Endothelial cell (in vitro differentiated cells): ENCODE data around the gene ETV3. TPM values are rescaled to one million over a fixed set of nuclear protein-coding genes. Genes with fewer than 3 reads are reported as not detected.

Experiments
- DNase-seq: peaks from one replicate; pipeline ENCODE4 v3.0.0; 2021; ENCODE audit warnings: low spot score
- H3K27ac Mint-ChIP-seq: one replicate; pipeline ENCODE4 v1.8.0; 2021; ENCODE audit warnings: mixed read lengths, inconsistent platforms; ENCODE audit not compliant: unreplicated experiment
- H3K27me3 Mint-ChIP-seq: one replicate; pipeline ENCODE4 v1.8.0; 2021; ENCODE audit warnings: mild to moderate bottlenecking, moderate library complexity, mixed read lengths, inconsistent platforms; ENCODE audit not compliant: unreplicated experiment
- H3K36me3 Mint-ChIP-seq: one replicate; pipeline ENCODE4 v1.8.0; 2021; ENCODE audit warnings: mild to moderate bottlenecking, low read depth, mixed read lengths, inconsistent platforms; ENCODE audit not compliant: unreplicated experiment
- H3K4me1 Mint-ChIP-seq: one replicate; pipeline ENCODE4 v1.8.0; 2021; ENCODE audit warnings: mild to moderate bottlenecking, mixed read lengths, inconsistent platforms; ENCODE audit not compliant: unreplicated experiment
- H3K4me3 Mint-ChIP-seq: one replicate; pipeline ENCODE4 v1.8.0; 2021; ENCODE audit warnings: mild to moderate bottlenecking, mixed read lengths, inconsistent platforms; ENCODE audit not compliant: unreplicated experiment
- H3K9me3 Mint-ChIP-seq: one replicate; pipeline ENCODE4 v1.8.0; 2021; ENCODE audit warnings: mixed read lengths, inconsistent platforms; ENCODE audit not compliant: unreplicated experiment
- CTCF ChIP-seq: fragments of 200-600 bp; sonication (generic); IDR thresholded peaks from one replicate; pipeline ENCODE4 v1.5.0; 2021; ENCODE audit warnings: antibody characterized with exemption; ENCODE audit not compliant: unreplicated experiment
- total RNA-seq: library from RNA; stranded (reverse); fragmentation: NEBNext Ultra II Directional; extraction: Animal tissue kit (Norgen Biotek cat#: 25700); gene quantifications from one replicate; pipeline ENCODE4 v1.2.1, GENCODE V29; 2021; ENCODE audit not compliant: unreplicated experiment

ETV3 gene
- total RNA-seq, 1 donor from 2014 or later = 52.3 TPM

- H3K4me1 Mint-ChIP-seq = peaks cover 42% of the 10 kb centered on the region
- TF ChIP-seq CTCF = no peak
- H3K9me3 Mint-ChIP-seq = no peaks in the 10 kb centered on the region
- no peak overlapping the region for H3K4me3 Mint-ChIP-seq
- DNase-seq = no peak
- H3K27ac Mint-ChIP-seq = peak overlapping the region; percentile 9
- H3K27me3 Mint-ChIP-seq = peaks cover 26% of the 10 kb centered on the region
- peaks cover 8% of the 10 kb centered on the region for H3K36me3 Mint-ChIP-seq
Observed at GRCh38 chr1:157113631-157114030, 24.6 kb downstream of the ETV3 start.

- H3K27ac Mint-ChIP-seq = peak overlapping the region; percentile 81
- H3K36me3 Mint-ChIP-seq = peaks cover 8% of the 10 kb centered on the region
- H3K4me1 Mint-ChIP-seq = peaks cover 37% of the 10 kb centered on the region
- DNase-seq = no peak
- TF ChIP-seq CTCF = no peak
- H3K9me3 Mint-ChIP-seq = no peaks in the 10 kb centered on the region
- no peak overlapping the region for H3K4me3 Mint-ChIP-seq
- peaks cover 28% of the 10 kb centered on the region for H3K27me3 Mint-ChIP-seq
Observed at GRCh38 chr1:157113106-157113505, 25.1 kb downstream of the ETV3 start.

GRCh38 chr1:157112186-157112867 lies 25.9 kb downstream of the ETV3 start:
- Mint-ChIP-seq H3K27me3 (peaks cover 28% of the 10 kb centered on the region), H3K36me3 (peaks cover 8% of the 10 kb centered on the region), H3K4me3 (peak overlapping the region; percentile 35), H3K9me3 (no peaks in the 10 kb centered on the region), H3K4me1 (peaks cover 32% of the 10 kb centered on the region), H3K27ac (peak overlapping the region; percentile 81)
- no peak for TF ChIP-seq CTCF
- no peak for DNase-seq

GRCh38 chr1:157111396-157112165 lies 26.6 kb downstream of the ETV3 start:
- peaks cover 8% of the 10 kb centered on the region for H3K36me3 Mint-ChIP-seq
- no peak overlapping the region for H3K4me3 Mint-ChIP-seq
- peaks cover 28% of the 10 kb centered on the region for H3K4me1 Mint-ChIP-seq
- TF ChIP-seq CTCF = no peak
- no peak overlapping the region for H3K27ac Mint-ChIP-seq
- H3K9me3 Mint-ChIP-seq = no peaks in the 10 kb centered on the region
- peaks cover 28% of the 10 kb centered on the region for H3K27me3 Mint-ChIP-seq
- DNase-seq = no peak

GRCh38 chr1:157110686-157111085 lies 27.5 kb downstream of the ETV3 start:
- peaks cover 34% of the 10 kb centered on the region for H3K4me1 Mint-ChIP-seq
- DNase-seq = no peak
- TF ChIP-seq CTCF = no peak
- H3K27ac Mint-ChIP-seq = no peak overlapping the region
- H3K9me3 Mint-ChIP-seq = no peaks in the 10 kb centered on the region
- peaks cover 8% of the 10 kb centered on the region for H3K36me3 Mint-ChIP-seq
- no peak overlapping the region for H3K4me3 Mint-ChIP-seq
- peaks cover 25% of the 10 kb centered on the region for H3K27me3 Mint-ChIP-seq
